Measurements from ENCODE around the gene TRAF3. TPM values are rescaled to one million over a fixed set of nuclear protein-coding genes. Genes with fewer than 3 reads are reported as not detected.

TRAF3 gene
- total RNA-seq, 1 experiment from 2014 or later: 25.3 TPM

DNA sequence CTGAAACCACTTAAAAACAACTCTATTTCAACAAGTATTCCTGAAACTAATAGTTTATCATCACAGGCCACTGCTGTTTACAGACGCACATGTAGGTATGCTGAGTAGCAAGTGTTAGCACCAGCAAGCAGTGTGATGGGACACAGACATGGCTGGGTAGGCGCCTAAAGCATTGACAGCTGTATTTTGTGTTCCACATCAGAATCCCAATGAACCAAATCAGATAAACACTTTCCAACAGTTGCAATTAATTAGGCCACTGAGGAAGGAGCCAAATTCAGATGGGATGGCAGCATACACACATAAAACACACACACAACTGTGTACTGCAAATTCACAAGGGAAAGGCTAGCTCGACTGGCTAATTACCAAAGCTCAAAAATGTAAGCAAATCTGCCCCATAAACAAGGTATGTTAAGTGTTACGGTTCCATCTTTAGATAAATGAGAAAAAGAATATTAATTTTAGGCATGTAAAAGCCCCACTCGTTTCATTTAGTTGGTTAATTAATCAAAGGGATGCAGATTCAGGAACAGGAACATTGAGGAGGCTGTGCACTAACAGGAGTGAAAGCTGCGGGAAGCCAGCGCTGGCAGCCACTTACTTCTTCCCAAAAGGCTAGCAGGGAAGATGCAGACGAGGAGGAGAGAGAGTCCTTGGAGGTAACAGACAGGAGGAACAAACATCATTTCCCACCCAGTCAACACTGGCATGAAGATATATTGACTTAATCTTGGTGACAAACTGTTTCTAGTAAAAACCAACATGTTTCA is 178.6 kb downstream of the TRAF3 start:
- CTCF ChIA-PET: interaction anchor here (0.6 kb wide), 1 partner anchor 78 kb away, joined by 3 read pairs; no protein-coding TSS in a partner anchor

DNA sequence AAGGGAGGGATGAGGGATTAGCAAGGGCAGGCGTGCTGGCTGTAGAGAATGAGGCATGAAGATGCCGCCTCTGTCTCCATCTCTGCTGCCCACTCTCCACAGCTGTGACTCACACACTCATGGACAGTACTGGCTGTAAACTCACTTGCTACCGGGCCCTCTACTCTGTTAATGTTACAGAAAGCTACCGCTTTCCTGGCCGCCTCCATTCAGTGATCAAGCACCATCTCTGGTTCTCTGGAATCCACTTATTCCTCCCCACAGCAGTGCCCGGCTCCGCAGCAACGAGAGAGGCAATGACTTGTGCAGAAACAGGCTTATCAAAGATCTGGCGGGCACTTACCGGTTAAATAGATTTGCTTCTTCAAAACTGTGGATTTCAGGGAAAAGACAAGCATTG is 180.0 kb downstream of the TRAF3 start:
- DNase-seq (ENCODE audit: unreplicated experiment): no peak
- Mint-ChIP-seq H3K36me3 (ENCODE audit: insufficient read depth, unreplicated experiment) (peaks cover 93% of the 10 kb centered on the region), H3K27me3 (ENCODE audit: insufficient read depth, unreplicated experiment) (no peaks in the 10 kb centered on the region), H3K27ac (ENCODE audit: low read depth, unreplicated experiment) (no peak overlapping the region), H3K9me3 (ENCODE audit: unreplicated experiment) (no peaks in the 10 kb centered on the region), H3K4me3 (ENCODE audit: unreplicated experiment) (no peak overlapping the region), H3K4me1 (ENCODE audit: insufficient read depth, unreplicated experiment) (no peaks in the 10 kb centered on the region)
- intact Hi-C loops (cut with micrococcal nuclease): no loop called here
- POLR2A ChIA-PET: interaction anchor here (0.6 kb wide), 1 partner anchor 37 kb away, joined by 3 read pairs; no protein-coding TSS in a partner anchor
- CTCF ChIA-PET: no interaction called here
- no peak for TF ChIP-seq CTCF (IDR thresholded peaks at IDR 0.05; ENCODE audit: unreplicated experiment)
- BruUV-seq (replicated peaks): no TSS peak

More for the DNA sequence above, 178.6 kb downstream of the TRAF3 start:
- H3K9me3 Mint-ChIP-seq (ENCODE audit: unreplicated experiment): no peaks in the 10 kb centered on the region
- peaks cover 89% of the 10 kb centered on the region for H3K36me3 Mint-ChIP-seq (ENCODE audit: insufficient read depth, unreplicated experiment)
- intact Hi-C loops (cut with micrococcal nuclease): no loop called here
- POLR2A ChIA-PET: no interaction called here
- no peak for TF ChIP-seq CTCF (IDR thresholded peaks at IDR 0.05; ENCODE audit: unreplicated experiment)
- no peak overlapping the region for H3K27ac Mint-ChIP-seq (ENCODE audit: low read depth, unreplicated experiment)
- no peak overlapping the region for H3K4me3 Mint-ChIP-seq (ENCODE audit: unreplicated experiment)
- no peak for DNase-seq (ENCODE audit: unreplicated experiment)
- BruUV-seq (replicated peaks): no TSS peak
- no peaks in the 10 kb centered on the region for H3K4me1 Mint-ChIP-seq (ENCODE audit: insufficient read depth, unreplicated experiment)
- no peaks in the 10 kb centered on the region for H3K27me3 Mint-ChIP-seq (ENCODE audit: insufficient read depth, unreplicated experiment)

DNA sequence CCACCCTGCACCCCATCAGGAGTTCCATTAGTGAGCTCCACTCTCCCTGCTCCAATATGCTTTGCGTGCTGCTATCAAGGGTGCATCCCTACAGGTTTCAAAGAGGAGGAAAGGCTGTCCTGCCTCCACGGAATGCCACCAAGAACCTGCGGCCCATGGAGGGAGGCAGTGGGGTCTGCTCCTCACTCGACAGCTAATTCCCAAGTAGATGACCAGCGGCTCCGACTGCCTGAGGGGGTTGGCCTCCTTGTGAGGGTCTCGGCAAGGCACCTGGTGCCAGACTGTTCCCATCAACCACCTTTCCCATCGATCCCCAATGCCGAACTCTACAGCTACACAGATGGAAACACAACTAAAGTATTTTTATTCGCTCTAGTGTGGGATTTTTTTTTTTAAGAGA is 181.2 kb downstream of the TRAF3 start:
- H3K36me3 Mint-ChIP-seq (ENCODE audit: insufficient read depth, unreplicated experiment): peaks cover 93% of the 10 kb centered on the region
- no peaks in the 10 kb centered on the region for H3K9me3 Mint-ChIP-seq (ENCODE audit: unreplicated experiment)
- no peak for TF ChIP-seq CTCF (IDR thresholded peaks at IDR 0.05; ENCODE audit: unreplicated experiment)
- CTCF ChIA-PET: interaction anchor here (0.6 kb wide), 1 partner anchor 409 kb away, joined by 3 read pairs; no protein-coding TSS in a partner anchor
- intact Hi-C loops (cut with micrococcal nuclease): no loop called here
- POLR2A ChIA-PET: no interaction called here
- no peak overlapping the region for H3K27ac Mint-ChIP-seq (ENCODE audit: low read depth, unreplicated experiment)
- DNase-seq (ENCODE audit: unreplicated experiment): no peak
- no TSS peak for BruUV-seq (replicated peaks)
- no peaks in the 10 kb centered on the region for H3K4me1 Mint-ChIP-seq (ENCODE audit: insufficient read depth, unreplicated experiment)
- no peak overlapping the region for H3K4me3 Mint-ChIP-seq (ENCODE audit: unreplicated experiment)
- no peaks in the 10 kb centered on the region for H3K27me3 Mint-ChIP-seq (ENCODE audit: insufficient read depth, unreplicated experiment)

Other genes with a start within 250 kb of the TRAF3 start
- 45.6 and 55.9 TPM in 2 replicates for gene RCOR1, start 184.8 kb upstream of the TRAF3 start, total RNA-seq (2022)
- 0.29 TPM in 1 of 2 replicates, not detected in the other for gene AMN, start 145.2 kb downstream of the TRAF3 start, total RNA-seq (2022)